ENCODE results near the gene KCNQ1OT1.

- no peak for TF ChIP-seq CTCF (IDR thresholded peaks at IDR 0.05)
- TF ChIP-seq EP300 (IDR thresholded peaks at IDR 0.05) = no peak
- TF ChIP-seq POLR2A (IDR thresholded peaks at IDR 0.05; ENCODE audit: low read depth) = no peak
- TF ChIP-seq POLR2AphosphoS5 (IDR thresholded peaks at IDR 0.05) = no peak
Observed at GRCh38 chr11:2664376-2664775, 35.4 kb downstream of the KCNQ1OT1 start.
